CD4-positive, alpha-beta memory T cell (primary cell): Measurements from ENCODE around the gene LAMB1. TPM values are rescaled to one million over a fixed set of nuclear protein-coding genes. Genes with fewer than 3 reads are reported as not detected.

Experiments
- CTCF ChIA-PET: fragments of 350-600 bp; sonication (Branson Sonifier 250); formaldehyde crosslinking; loops from one replicate; lab custom pipeline; 2021; ENCODE audit warnings: inconsistent platforms; ENCODE audit not compliant: partially characterized antibody; lab: Charles Lee
- POLR2A ChIA-PET: fragments of 350-600 bp; sonication (Branson Sonifier 250); formaldehyde crosslinking; loops from one replicate; lab custom pipeline; 2021; ENCODE audit not compliant: partially characterized antibody; lab: Charles Lee
- DNase-seq, 5 donors: peaks; one replicate each; pipeline versions ENCODE4 v3.0.0 to v3.0.0-alpha.2; 2020 to 2022; ENCODE audit warnings: mixed read lengths in 1 of 5
- H3K27ac ChIP-seq: one replicate; pipeline ENCODE4 v1.7.0; 2013; ENCODE audit warnings: low read depth, low read length
- H3K27me3 ChIP-seq: 2 replicates; pipeline ENCODE4 v1.7.0; 2013; ENCODE audit warnings: mild to moderate bottlenecking, low read length, moderate library complexity; ENCODE audit not compliant: insufficient read depth
- H3K36me3 ChIP-seq: 2 replicates; pipeline ENCODE4 v1.7.0; 2013; ENCODE audit warnings: mild to moderate bottlenecking, low read length, moderate library complexity; ENCODE audit not compliant: insufficient read depth
- H3K4me1 ChIP-seq: 2 replicates; pipeline ENCODE4 v1.7.0; 2013; ENCODE audit warnings: mild to moderate bottlenecking, low read length, moderate library complexity; ENCODE audit not compliant: insufficient read depth
- H3K4me3 ChIP-seq, 2 donors: one replicate each; pipeline ENCODE4 v1.7.0; 2013; ENCODE audit warnings: low read length in 2 of 2, mild to moderate bottlenecking in 1 of 2
- H3K9me3 ChIP-seq, 2 donors: one replicate each; pipeline ENCODE4 v1.7.0; 2013; ENCODE audit warnings: low read length in 2 of 2, control low read depth in 1 of 2; ENCODE audit not compliant: control insufficient read depth in 1 of 2
- H3K27ac Mint-ChIP-seq, 7 donors: one replicate each; pipeline ENCODE4 v1.8.0; 2020 to 2021; ENCODE audit warnings: mixed read lengths in 7 of 7, mild to moderate bottlenecking in 6 of 7, inconsistent platforms in 3 of 7, moderate library complexity in 3 of 7
- H3K27me3 Mint-ChIP-seq, 2 donors: one replicate each; pipeline ENCODE4 v1.8.0; 2020 to 2021; ENCODE audit warnings: mixed read lengths in 2 of 2
- H3K36me3 Mint-ChIP-seq, 2 donors: one replicate each; pipeline ENCODE4 v1.8.0; 2020 to 2021; ENCODE audit warnings: mixed read lengths in 2 of 2, inconsistent platforms in 1 of 2, mild to moderate bottlenecking in 1 of 2
- H3K4me1 Mint-ChIP-seq, 4 donors: one replicate each; pipeline ENCODE4 v1.8.0; 2020 to 2021; ENCODE audit warnings: mixed read lengths in 4 of 4, mild to moderate bottlenecking in 1 of 4
- H3K4me3 Mint-ChIP-seq, 8 donors: one replicate each; pipeline ENCODE4 v1.8.0; 2020 to 2021; ENCODE audit warnings: mixed read lengths in 8 of 8, mild to moderate bottlenecking in 7 of 8, moderate library complexity in 6 of 8, inconsistent platforms in 3 of 8
- H3K9me3 Mint-ChIP-seq, 8 donors: one replicate each; pipeline ENCODE4 v1.8.0; 2020 to 2021; ENCODE audit warnings: mixed read lengths in 8 of 8, mild to moderate bottlenecking in 5 of 8, inconsistent platforms in 3 of 8, moderate library complexity in 1 of 8
- intact Hi-C: fragments of 100-400 bp; cut with micrococcal nuclease; formaldehyde crosslinking; loops from one replicate; pipeline ENCODE4 v1.15.1; 2023
- polyA plus RNA-seq, 2 donors: library from polyadenylated mRNA; unstranded; fragments of 300-500 nt; fragmentation: Illumina TruSeq; gene quantifications; one replicate each; pipeline ENCODE4 v1.2.3, GENCODE V29; 2021
- total RNA-seq, 2 experiments: library from RNA; stranded (reverse); gene quantifications; one replicate each; pipeline ENCODE4 v1.2.3, GENCODE V29; 2021

The LAMB1 gene
- total and polyA plus RNA-seq, 4 experiments from 2014 or later, result 0.95 TPM; not detected in 3

GRCh38 chr7:107977048-107977447, 25.9 kb downstream of the LAMB1 start:
- H3K9me3 ChIP-seq, result no peaks in the 10 kb centered on the region
- no peak overlapping the region for H3K27ac Mint-ChIP-seq
- no peaks in the 10 kb centered on the region for H3K27me3 ChIP-seq
- POLR2A ChIA-PET, result no interaction called here
- H3K9me3 Mint-ChIP-seq, result no peaks in the 10 kb centered on the region
- no peaks in the 10 kb centered on the region for H3K4me1 ChIP-seq
- H3K4me3 ChIP-seq, result no peak overlapping the region
- CTCF ChIA-PET, result no interaction called here
- no peak overlapping the region for H3K4me3 Mint-ChIP-seq
- H3K36me3 Mint-ChIP-seq, result no peaks in the 10 kb centered on the region
- H3K36me3 ChIP-seq, result no peaks in the 10 kb centered on the region
- H3K4me1 Mint-ChIP-seq, result no peaks in the 10 kb centered on the region
- no peak overlapping the region for H3K27ac ChIP-seq
- intact Hi-C loops, result no loop called here
- DNase-seq, result no peak
- H3K27me3 Mint-ChIP-seq, result peaks cover 5 to 7% of the 10 kb centered on the region in 2 donors

GRCh38 chr7:107976620-107977019, 26.3 kb downstream of the LAMB1 start:
- DNase-seq, result no peak
- Mint-ChIP-seq H3K4me1 (no peaks in the 10 kb centered on the region), H3K27me3 (peaks cover 5 to 7% of the 10 kb centered on the region in 2 donors), H3K27ac (no peak overlapping the region), H3K4me3 (no peak overlapping the region), H3K36me3 (no peaks in the 10 kb centered on the region), H3K9me3 (no peaks in the 10 kb centered on the region)
- Histone ChIP-seq H3K4me1 (no peaks in the 10 kb centered on the region), H3K9me3 (no peaks in the 10 kb centered on the region), H3K27me3 (no peaks in the 10 kb centered on the region), H3K27ac (no peak overlapping the region), H3K4me3 (no peak overlapping the region), H3K36me3 (no peaks in the 10 kb centered on the region)
- intact Hi-C loops, result no loop called here
- CTCF ChIA-PET, result no interaction called here
- POLR2A ChIA-PET, result no interaction called here

- Histone ChIP-seq H3K27ac (no peak overlapping the region), H3K36me3 (no peaks in the 10 kb centered on the region), H3K9me3 (no peaks in the 10 kb centered on the region), H3K27me3 (no peaks in the 10 kb centered on the region), H3K4me3 (no peak overlapping the region), H3K4me1 (no peaks in the 10 kb centered on the region)
- H3K36me3 Mint-ChIP-seq, result no peaks in the 10 kb centered on the region
- no peak overlapping the region for H3K4me3 Mint-ChIP-seq
- H3K27ac Mint-ChIP-seq, result no peak overlapping the region
- no peaks in the 10 kb centered on the region for H3K4me1 Mint-ChIP-seq
- intact Hi-C loops, result no loop called here
- ChIA-PET POLR2A (no interaction called here), CTCF (interaction anchor here (0.6 kb wide), 1 partner anchor 99 kb away, joined by 3 read pairs; no protein-coding TSS in a partner anchor)
- peaks cover 5 to 7% of the 10 kb centered on the region in 2 donors for H3K27me3 Mint-ChIP-seq
- DNase-seq, result no peak
- H3K9me3 Mint-ChIP-seq, result no peaks in the 10 kb centered on the region
Observed at GRCh38 chr7:107975394-107976013, 27.5 kb downstream of the LAMB1 start.

- no peak overlapping the region for H3K4me3 Mint-ChIP-seq
- Histone ChIP-seq H3K4me1 (no peaks in the 10 kb centered on the region), H3K4me3 (no peak overlapping the region), H3K27me3 (no peaks in the 10 kb centered on the region), H3K27ac (no peak overlapping the region), H3K9me3 (no peaks in the 10 kb centered on the region), H3K36me3 (no peaks in the 10 kb centered on the region)
- no peaks in the 10 kb centered on the region for H3K4me1 Mint-ChIP-seq
- H3K36me3 Mint-ChIP-seq, result no peaks in the 10 kb centered on the region
- CTCF ChIA-PET, result no interaction called here
- no peak for DNase-seq
- POLR2A ChIA-PET, result no interaction called here
- H3K9me3 Mint-ChIP-seq, result no peaks in the 10 kb centered on the region
- intact Hi-C loops, result no loop called here
- peaks cover 7 to 8% of the 10 kb centered on the region in 2 donors for H3K27me3 Mint-ChIP-seq
- no peak overlapping the region for H3K27ac Mint-ChIP-seq
Observed at GRCh38 chr7:107973861-107974260, 29.1 kb downstream of the LAMB1 start.

- H3K4me1 Mint-ChIP-seq, result no peaks in the 10 kb centered on the region
- no peak overlapping the region for H3K4me3 Mint-ChIP-seq
- Histone ChIP-seq H3K4me3 (no peak overlapping the region), H3K4me1 (no peaks in the 10 kb centered on the region), H3K27me3 (no peaks in the 10 kb centered on the region), H3K36me3 (no peaks in the 10 kb centered on the region), H3K9me3 (no peaks in the 10 kb centered on the region), H3K27ac (no peak overlapping the region)
- no peak overlapping the region for H3K27ac Mint-ChIP-seq
- intact Hi-C loops, result no loop called here
- DNase-seq, result no peak
- POLR2A ChIA-PET, result no interaction called here
- H3K9me3 Mint-ChIP-seq, result no peaks in the 10 kb centered on the region
- H3K27me3 Mint-ChIP-seq, result peaks cover 7 to 8% of the 10 kb centered on the region in 2 donors
- no peaks in the 10 kb centered on the region for H3K36me3 Mint-ChIP-seq
- CTCF ChIA-PET, result no interaction called here
Observed at GRCh38 chr7:107972941-107973376, 30.0 kb downstream of the LAMB1 start.

- Histone ChIP-seq H3K4me3 (no peak overlapping the region), H3K27ac (no peak overlapping the region), H3K4me1 (no peaks in the 10 kb centered on the region), H3K36me3 (no peaks in the 10 kb centered on the region), H3K27me3 (no peaks in the 10 kb centered on the region), H3K9me3 (no peaks in the 10 kb centered on the region)
- Mint-ChIP-seq H3K4me1 (no peaks in the 10 kb centered on the region), H3K27me3 (peaks cover 7 to 8% of the 10 kb centered on the region in 2 donors), H3K4me3 (no peak overlapping the region), H3K36me3 (no peaks in the 10 kb centered on the region), H3K27ac (no peak overlapping the region), H3K9me3 (no peaks in the 10 kb centered on the region)
- POLR2A ChIA-PET, result no interaction called here
- CTCF ChIA-PET, result no interaction called here
- intact Hi-C loops, result no loop called here
- DNase-seq, result no peak
Observed at GRCh38 chr7:107972075-107972482, 30.9 kb downstream of the LAMB1 start.

- Histone ChIP-seq H3K4me3 (no peak overlapping the region), H3K4me1 (no peaks in the 10 kb centered on the region), H3K27me3 (no peaks in the 10 kb centered on the region), H3K36me3 (no peaks in the 10 kb centered on the region), H3K9me3 (no peaks in the 10 kb centered on the region), H3K27ac (no peak overlapping the region)
- Mint-ChIP-seq H3K9me3 (no peaks in the 10 kb centered on the region), H3K27me3 (peaks cover 7 to 8% of the 10 kb centered on the region in 2 donors), H3K4me1 (no peaks in the 10 kb centered on the region), H3K4me3 (no peak overlapping the region), H3K27ac (no peak overlapping the region), H3K36me3 (no peaks in the 10 kb centered on the region)
- ChIA-PET POLR2A (no interaction called here), CTCF (no interaction called here)
- no peak for DNase-seq
- intact Hi-C loops, result no loop called here
Observed at GRCh38 chr7:107971613-107972012, 31.3 kb downstream of the LAMB1 start.
